GM18517 (cell line): Measurements from ENCODE around the gene SV2B.

Experiments used
- ATAC-seq: cut with Tn5 transposase; IDR thresholded peaks from one replicate; pipeline ENCODE4 v1.9.1; 2021; ENCODE audit warnings: mild to moderate bottlenecking, moderate library complexity; ENCODE audit not compliant: unreplicated experiment

The SV2B gene

DNA sequence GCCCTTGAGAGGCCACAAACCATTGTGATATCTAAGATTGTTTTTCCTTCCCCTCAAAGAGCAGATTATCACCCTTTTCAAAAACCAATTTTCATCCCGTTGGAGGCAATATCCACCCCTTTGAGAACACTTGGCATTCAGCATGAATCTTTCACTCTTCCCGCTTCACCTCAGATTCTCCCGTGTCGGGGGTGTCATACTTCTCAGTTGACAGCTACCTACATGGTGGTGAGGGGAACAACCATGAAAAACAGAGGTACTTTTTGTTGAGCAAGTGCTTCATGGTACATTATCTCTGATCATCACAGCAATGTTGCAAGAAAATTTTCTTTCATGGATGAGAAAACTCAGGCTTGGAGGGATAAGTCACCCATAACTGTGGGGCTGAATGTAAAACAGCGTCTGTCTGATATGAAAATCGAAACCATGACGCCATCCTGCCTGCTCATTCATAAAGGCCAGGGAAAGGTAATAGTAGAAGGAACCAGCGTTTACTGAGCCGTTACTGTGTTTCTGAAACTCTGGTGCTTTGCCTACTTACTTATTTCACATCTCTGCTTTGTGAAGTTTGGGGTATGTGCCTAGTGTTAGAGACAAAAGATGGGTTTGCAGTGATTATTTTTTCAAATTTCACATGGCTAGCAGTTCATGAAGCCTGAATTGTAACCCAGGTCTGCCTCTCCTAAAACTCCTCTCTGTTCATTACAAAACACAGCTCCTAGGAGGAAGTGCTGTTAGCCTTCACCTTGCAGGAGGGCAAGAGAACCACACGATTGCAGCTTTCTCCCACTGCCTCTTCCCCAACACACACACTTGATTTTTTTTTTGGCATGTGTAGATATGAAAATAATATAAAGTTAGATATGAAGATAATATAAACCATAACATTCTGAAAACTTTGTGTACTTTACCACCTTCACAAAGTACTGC, 35.4 kb downstream of the SV2B start:
- ATAC-seq = no peak

DNA sequence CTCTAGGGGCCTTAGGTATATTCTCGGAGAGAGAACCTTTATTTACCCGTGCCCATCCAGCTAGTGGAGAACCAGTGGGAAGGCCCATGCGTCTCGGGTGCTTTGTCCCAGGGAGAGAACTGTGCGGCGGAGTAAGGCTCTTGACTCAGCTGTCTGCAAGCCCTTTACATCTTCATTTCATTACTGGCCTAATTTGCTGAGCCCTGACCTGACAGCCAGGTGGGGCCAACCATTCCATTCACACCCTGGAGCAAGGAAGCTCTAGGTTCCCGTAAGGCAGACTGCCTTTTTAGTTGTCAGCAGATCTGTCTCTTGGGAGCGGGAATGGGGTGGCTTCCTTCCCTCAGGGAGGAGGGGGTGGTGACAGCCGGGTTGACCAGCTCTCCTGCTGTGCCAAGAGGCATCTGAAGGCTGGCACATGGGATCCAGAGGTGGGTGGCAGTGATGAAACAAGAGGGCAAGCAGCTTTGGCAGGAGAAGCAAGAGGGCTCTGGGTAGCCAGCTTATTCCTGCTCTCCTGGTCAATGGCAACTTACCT, 36.4 kb downstream of the SV2B start:
- no peak for ATAC-seq

DNA sequence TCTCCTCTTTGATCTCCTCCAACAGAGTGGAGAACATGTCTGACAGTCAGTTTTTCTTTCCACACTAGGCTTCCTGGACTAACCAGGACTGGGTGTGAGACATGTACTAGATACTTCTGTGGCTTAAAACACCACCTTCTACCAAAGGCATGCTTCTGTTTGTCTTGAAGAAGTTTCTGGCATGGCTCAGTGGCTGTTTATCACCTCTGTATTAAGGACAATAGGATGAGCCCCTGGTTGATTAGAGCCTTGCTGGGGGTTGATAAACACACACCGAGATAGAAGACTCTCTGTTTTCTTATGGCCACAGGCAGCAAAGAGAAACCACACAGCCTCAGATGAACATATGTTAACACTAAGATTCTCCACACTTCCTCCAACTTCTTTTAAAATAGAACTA, 40.5 kb downstream of the SV2B start:
- no peak for ATAC-seq

DNA sequence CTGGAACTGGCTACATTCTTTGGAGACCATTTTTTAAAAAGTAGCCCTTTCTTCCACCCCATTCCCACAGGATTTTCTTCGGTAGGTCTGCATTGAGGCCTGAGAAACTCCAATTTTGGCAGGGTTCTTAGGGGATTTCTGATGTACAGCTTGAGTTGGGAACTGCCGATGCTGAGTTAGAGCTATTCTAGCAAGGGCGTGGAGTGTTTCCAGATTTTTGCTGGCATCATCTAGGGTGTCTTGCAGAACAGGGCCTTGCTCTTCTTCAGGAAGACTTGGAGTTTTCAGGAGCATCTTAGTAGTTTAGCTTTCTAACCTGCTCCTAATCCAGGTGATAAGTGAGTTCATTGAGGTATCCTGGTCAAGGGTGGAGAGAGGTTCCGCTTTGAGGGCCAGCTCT, 41.0 kb downstream of the SV2B start:
- ATAC-seq = no peak

DNA sequence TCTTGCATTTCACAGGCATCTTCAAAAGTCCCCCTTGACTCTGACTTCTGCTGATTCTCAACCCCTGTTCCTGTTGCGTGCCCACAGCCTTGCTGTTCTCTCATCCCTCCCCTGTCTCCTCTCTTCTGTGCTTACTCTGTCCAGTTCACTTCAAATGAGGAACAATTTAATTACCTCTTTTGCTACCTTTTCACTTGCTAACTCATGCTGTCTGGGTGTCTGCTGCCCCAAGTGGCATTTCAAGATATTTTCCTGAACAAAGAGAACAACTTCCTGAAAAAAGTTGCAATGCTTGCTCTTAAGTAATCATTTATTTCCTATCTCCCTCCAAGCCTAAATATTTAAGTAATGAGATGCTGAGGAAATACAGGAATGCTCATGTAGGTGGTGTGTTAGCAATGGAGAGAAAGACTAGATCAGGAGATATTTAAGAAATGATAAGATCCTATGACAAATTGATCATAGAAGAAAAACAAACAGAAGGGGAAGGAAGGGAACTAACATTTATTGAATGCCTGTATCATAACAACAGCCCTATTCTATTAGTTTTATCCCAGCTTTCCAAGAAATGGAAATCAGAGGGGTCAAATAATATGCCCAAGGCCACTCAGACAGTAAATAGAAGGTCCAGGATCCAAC, 42.2 kb downstream of the SV2B start:
- ATAC-seq = no peak

DNA sequence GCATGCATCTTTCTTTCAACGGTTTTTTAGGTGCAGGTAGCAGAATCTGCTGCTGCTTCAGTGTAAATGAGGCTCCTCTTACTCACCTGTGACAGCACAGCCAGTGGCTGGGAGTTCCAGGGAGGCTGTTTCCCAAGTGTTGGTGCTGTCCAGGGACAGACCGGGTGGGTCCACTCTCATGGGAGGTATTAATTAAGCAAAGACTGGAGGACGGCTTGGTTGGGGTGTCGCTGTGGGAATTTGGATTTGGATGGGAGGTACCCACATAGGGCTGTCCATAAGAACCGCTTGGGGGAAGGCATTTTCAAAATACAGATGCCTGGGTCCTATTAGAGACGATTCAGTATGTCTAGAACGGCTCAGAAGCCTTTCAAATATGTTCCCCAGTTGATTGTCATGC, 42.9 kb downstream of the SV2B start:
- ATAC-seq = no peak

DNA sequence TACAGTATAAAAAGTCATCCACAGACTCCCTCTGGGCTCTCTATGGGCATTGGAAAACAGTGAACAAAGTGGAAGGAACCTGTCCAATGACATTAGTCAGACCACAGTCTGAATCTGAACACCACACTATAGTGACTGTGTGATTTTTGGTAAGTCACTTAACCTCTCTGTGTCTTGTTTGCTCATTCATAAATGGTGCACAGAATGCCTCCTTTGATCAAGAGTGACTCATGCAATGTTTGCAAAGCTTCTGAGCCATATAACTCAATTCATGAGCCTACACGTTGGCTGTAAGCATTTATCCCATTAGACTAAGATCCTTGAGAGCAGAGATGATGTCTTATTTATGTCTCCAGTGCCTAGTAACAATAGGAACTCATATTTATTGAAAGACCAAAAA, 46.7 kb downstream of the SV2B start:
- ATAC-seq = no peak

DNA sequence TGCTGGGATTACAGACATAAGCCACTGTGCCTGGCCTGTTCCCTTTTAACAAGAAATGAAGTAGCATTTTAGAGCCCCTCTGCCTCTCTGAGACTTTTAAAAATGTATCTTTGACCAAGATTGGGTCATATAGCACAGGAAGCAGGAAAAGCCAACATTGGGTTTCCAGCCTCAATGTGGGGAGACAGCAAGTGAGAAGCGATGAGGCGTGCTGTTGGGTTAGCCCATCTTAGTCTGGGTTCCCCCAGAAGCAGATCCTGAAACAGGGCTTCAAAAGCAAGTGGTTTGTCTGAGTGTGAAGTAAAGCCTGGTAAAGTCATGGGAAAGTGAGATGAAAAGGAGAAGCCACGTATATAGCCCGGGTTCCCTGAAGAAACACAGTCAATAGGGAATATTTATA, 48.2 kb downstream of the SV2B start:
- no peak for ATAC-seq

DNA sequence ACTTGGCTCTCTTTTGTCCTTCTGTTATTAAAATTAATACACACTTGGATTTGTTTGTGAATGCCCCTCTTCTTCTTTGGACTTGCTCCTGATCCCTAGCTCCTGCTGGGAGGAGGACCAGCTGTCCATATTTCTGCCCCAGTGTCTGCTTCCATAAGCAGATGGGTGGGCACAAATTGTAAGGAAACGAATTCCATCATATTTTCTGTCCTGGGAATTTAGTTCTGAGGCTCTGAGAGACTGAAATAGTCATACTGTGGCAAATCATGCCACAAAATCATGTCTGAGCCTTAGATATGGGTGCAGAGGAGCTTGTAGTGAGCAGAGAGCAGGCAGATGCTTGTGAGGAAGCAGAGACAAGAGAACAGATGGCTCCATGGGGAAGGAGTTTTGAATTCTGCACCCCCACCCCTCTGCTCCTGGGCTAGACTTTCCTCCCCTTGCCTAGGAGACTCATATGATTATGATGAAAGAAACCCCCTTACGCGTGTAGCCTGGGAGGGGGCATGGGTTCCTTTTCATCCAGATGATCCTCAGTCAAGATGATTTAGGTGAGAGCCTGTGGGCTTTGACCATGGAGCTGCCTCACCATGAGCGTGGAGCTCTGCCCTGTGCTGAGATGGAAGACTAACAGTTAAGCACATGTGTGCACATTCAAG, 50.6 kb downstream of the SV2B start:
- no peak for ATAC-seq

DNA sequence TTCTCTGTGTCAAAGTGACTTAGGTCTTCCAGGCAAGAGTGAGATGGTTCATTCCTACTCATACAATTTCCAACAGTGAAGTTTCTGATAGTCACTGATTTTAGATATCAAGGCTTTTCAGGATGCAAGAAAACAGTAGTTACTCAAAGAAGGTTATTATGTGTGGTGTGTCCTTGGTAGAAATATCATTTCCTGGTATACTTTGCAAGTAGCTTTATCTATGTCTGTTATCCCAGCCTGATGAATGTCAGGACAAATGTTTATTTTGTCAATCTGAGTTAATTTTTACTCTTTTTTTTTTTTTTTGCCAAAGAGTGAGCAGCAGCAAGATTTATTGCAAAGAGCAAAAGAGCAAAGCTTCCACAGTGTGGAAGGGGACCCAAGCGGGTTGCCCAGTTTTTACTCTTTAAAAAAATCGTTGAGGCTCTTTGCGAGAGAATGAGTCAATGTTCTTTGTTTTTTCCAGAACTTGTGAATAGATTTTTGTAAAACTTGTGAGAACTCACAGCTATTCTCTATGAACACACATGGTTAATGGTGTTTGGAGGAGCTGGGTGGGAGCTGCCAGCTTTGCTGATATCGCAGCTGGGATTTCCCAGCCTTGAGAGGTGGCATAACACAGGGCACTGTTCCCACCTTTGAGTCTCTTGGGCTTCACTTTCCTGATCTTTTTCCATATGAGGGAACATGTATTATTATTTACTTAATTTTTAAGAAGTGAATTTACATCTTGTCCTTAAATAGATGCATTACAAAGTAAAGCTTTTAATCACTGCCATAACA, 51.9 kb downstream of the SV2B start:
- no peak for ATAC-seq

DNA sequence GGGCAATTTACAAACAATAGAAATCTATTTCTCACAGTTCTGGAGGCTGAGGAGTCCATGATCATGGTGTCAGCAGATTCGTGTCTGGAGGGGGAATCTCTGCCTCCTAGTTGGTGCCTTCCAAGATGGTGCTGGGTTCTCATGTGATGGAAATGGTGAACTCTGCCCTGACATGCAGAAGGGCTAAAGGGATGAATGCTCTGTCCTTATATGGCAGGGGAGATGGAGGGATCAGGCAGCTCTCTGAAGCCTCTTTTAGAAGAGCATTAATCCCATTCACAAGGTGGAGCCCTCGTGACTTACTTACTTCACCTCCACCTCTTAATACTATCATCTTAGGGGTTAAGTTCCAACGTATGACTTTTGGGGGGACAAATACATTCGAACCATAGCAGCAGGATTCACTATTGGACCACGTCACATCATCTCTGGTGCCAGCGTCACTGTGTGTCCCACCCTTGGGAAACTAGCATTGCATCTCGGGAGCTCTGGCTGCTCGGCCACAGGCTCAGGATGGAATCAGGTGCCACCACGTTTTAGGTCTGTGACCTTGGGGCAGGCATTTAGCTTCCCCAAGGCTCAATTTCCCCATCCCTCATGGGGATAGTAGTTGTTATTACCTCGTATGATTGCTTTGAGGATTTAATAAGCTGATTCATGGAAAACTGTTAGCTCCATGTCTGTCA, 53.0 kb downstream of the SV2B start:
- no peak for ATAC-seq

DNA sequence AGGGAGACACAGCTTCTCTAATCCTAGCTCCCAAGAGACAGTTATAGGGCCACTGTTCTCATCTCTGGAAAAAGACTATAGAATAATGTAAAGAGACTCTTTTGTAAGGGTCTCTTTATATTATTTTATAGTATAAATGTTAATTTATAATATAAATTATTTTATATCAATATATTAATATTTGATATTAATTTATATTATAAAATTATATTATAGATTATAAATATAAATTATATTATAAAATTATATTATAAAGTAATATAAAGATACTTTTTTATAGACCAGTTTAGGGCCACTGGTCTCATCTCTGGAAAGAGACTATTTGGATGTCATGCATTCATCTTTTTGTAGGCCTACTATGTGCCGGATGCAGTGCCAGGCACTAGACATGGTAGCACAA, 53.9 kb downstream of the SV2B start:
- no peak for ATAC-seq

DNA sequence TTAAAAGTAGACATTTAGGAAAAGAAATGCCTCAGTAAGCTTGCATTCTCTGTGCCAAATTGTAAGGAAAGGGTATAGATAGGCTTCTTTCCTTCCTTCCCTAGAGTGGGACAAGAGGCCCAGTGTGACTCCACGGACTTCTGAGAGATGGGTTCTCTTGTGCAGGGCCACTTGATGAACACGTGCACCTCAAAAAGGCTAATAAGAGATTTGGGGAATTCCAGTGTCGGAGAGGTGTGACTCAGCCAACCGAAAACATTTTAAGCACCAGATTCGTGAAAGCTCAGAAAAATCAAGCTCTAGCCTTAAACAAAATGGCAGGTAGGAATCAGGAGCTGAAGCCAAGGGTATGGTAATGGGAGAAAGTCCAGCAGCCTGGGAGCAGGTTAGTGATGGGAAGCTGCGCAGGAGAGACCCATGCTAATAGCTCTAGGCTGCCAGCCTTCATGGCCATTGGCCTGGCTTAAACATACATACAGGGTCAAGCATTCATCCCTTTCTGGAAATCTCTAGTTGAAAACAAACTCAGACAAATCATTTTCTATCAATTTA, 56.2 kb downstream of the SV2B start:
- ATAC-seq = no peak

DNA sequence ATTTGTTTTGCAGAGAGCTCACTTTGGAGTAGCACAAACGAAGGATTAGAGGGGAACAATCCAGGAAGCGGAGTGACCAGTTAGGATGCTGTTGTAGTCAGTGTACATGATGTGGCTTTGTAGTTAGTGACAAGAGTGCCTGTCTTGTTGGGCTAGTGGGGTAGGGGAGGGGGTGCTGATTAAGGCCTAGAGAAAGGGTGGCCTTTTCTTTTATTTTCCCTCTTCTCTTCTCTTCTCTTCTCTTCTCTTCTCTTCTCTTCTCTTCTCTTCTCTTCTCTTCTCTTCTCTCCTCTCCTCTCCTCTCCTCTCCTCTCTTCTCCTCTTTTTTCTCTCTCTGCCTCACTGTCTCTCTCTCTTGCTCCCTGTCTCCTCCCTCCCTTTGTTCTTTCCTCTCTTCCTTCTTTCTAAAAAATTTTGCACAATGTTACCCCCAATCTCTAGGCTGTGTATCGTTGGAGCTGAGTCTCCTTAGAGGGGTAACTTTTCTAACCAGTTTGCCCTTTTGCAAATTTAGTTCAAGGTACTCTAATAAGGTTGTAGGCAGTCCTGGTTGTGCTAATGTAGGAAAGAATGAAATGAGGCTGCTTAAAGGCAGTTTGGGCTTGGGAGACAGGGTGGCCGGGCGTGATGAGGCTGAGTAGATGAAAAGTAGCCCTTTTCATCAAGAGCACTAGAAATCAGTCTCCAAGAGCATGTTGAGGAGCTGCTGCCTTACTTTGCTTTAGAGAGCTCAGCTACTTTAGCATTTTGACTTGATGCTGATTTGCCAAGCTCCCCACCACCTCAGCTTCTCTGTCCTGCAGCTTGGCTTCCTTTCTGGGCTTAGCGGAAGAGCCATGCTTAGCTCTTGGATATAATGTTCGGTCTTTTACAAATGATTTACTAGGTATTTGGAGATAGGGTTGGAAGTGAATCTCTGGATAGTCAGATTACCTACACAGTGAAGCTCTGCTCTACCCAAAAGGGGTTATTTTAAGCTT, 58.6 kb downstream of the SV2B start:
- no peak for ATAC-seq

DNA sequence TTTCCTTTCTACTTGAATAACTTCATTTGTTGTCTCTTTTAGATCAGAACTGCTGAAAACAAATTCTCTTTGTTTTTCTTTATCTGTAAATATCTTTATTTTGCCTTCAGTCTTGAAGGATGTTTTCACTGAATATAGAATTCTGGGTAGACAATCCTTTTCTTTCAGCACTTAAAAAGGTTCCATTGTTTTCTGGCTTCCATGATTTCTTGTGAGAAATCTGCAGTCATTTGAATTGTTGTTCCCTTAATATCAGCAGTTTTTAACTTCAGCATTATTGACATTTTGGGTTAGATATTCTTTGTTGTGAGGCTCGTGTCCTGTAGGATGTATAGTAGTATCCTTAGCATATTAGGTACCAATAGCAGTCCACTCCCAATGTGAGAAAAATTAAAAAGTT, 65.8 kb downstream of the SV2B start:
- no peak for ATAC-seq

DNA sequence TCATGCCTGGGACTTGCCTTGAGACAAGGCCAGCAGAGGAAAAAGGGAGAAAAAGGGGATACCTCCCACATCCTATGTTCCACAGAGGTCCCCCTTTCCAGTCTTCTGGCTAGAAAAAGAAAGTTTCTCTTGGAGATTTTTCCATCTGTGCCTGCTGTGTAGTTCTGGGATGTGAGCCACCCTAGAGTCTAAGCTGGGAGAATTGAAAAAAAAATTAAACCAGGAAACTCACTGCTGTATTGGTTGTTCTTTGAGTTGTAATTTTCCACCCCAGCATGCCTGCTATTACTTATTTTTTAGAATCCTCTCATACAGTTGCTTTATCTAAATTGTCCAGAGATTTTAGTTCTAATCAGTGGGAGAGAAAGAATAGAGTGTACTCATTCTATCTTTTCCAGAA, 68.4 kb downstream of the SV2B start:
- no peak for ATAC-seq

DNA sequence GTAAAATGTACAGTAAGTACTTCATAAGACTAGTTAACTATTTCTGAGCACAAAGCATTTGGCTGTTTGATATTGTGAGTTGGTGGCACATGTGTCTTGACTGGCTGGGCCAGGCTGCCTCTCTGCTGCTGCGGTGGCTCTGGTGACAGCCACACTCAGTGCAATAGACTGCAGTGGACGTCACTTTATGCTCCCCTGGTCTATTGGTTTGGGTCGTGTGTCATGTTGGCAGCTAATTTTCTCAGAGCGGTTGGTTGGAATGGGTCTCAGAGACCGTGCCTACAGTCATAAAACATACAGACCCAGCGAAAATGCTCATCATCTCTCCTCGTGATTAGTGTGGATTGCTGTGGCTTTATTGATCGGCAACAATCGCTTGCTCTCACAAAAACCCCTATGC, 71.3 kb downstream of the SV2B start:
- no peak for ATAC-seq

DNA sequence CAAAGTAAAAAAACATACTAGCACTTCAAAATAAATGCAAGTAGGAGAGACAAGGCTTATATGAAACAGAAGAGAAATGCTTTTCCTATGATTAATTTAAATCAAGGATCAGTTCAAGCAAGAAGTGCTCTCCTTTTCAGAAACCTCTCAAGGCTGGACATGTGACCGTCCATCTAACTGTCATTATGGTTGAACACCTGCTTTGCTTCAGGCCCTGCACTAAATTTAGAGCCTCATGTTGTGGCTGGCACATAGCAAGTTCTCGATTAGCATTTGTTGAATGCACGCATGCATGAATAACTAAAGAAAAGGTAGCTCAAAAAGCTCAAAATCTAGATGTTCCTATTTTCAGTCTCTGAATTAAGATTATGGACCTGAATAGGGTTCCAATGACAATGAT, 82.0 kb downstream of the SV2B start:
- no peak for ATAC-seq

DNA sequence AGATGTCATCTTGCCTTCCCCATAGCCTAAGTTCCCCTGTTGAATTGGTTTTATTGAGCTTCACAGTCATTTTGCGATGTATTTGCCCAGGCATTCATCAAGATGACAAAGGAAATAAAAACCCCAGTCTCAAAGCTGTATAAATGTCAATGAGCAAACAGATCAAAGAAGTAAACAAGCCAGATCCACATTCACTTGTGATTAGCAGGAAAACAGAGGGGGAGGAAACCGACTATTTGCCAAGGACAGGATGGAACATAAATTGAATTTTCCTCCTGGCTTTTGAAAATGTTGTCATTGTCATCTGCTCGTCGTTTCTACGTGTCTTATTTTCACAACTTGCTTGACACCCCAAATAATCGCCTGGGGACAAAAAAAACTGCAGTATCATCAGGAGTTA, 83.5 kb downstream of the SV2B start:
- no peak for ATAC-seq
